Hepatocyte (in vitro differentiated cells): ENCODE results near the gene ARMC7.

Experiments
- EZH2 ChIP-seq: fragments of 200-600 bp; sonication (generic); IDR thresholded peaks from 2 replicates; pipeline ENCODE4 v1.6.1; 2016; ENCODE audit warnings: antibody characterized with exemption, mild to moderate bottlenecking, borderline replicate concordance
- EZH2phosphoT487 ChIP-seq: fragments of 200-600 bp; sonication (generic); IDR thresholded peaks from one replicate; pipeline ENCODE4 v1.6.1; 2018; ENCODE audit warnings: antibody characterized with exemption, mild to moderate bottlenecking, low read depth, moderate library complexity; ENCODE audit not compliant: unreplicated experiment, severe bottlenecking
- TF ChIP-seq, protein P1 (sequence below): fragments of 200-600 bp; sonication (generic); IDR thresholded peaks from 2 replicates; pipeline ENCODE4 v1.5.1; 2016; ENCODE audit warnings: antibody characterized with exemption, mild to moderate bottlenecking; ENCODE audit not compliant: poor library complexity

DNA sequence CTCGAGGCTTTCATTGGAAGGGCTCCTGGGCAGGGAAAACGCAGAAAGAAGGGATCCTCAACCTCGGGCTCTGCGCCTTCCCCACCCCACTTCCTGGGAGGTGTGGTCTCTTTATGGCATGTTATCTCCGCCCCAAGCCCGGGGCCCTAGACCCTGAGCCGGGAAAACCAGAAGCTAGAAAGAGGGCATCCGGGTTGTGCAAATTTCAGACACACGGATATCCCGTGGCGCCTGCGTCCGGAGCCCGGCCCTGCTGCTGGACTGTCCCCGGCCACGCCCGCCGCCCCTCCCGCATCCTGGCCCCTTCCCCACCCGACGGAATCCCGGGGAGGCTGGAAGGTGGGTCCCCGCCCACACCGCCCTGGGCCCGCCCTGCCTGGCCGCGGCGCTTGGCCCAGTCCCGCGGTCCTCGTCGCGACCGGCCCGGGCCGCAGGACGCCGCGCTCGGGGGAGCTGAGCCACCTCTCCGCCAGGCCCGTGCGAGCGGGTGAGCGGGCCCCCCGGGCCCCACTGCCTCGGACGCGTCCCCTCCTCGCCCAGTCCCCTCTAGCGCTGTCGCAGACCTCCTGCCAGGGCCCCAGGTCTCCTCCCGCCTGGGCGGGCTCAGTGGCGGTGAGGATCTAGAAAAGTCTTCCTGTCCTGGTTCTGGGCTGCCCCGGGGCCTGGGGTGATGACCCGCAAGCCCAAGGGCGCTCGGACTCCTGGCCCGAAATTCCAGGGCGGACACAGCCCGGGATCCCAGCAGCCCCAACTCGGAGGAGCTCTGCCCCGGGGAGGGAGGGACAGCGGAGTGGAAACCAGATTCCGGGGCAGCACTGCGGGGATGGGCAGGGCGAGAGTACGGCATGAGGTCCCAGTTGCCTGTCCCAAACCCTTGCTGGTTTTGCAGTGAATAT lies 22.0 kb upstream of the ARMC7 start, which contains the start of gene SLC16A5:
- TF ChIP-seq, protein P1, sequence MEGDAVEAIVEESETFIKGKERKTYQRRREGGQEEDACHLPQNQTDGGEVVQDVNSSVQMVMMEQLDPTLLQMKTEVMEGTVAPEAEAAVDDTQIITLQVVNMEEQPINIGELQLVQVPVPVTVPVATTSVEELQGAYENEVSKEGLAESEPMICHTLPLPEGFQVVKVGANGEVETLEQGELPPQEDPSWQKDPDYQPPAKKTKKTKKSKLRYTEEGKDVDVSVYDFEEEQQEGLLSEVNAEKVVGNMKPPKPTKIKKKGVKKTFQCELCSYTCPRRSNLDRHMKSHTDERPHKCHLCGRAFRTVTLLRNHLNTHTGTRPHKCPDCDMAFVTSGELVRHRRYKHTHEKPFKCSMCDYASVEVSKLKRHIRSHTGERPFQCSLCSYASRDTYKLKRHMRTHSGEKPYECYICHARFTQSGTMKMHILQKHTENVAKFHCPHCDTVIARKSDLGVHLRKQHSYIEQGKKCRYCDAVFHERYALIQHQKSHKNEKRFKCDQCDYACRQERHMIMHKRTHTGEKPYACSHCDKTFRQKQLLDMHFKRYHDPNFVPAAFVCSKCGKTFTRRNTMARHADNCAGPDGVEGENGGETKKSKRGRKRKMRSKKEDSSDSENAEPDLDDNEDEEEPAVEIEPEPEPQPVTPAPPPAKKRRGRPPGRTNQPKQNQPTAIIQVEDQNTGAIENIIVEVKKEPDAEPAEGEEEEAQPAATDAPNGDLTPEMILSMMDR, result no peak
- TF ChIP-seq EZH2phosphoT487, result no peak
- no peak for TF ChIP-seq EZH2
